Cardiac muscle cell (in vitro differentiated cells and primary cell): ENCODE measurements around the gene ANKFY1. TPM values are rescaled to one million over a fixed set of nuclear protein-coding genes. Genes with fewer than 3 reads are reported as not detected.
"Not testable (repeated sequence)": the region's sequence is repeated elsewhere in the genome, so short reads cannot be mapped to it uniquely, and the experiment has no call there.

Source experiments
- DNase-seq, 2 donors: peaks; one replicate each; pipeline versions ENCODE4 v3.0.0 to v3.0.0-alpha.2; 2010 to 2017; ENCODE audit warnings: low read depth in 1 of 2, low spot score in 1 of 2
- H3K27ac ChIP-seq: fragments of 200-600 bp; sonication (generic); 2 replicates; pipeline ENCODE4 v1.5.1; 2016
- H3K27me3 ChIP-seq: fragments of 200-600 bp; sonication (generic); 2 replicates; pipeline ENCODE4 v1.6.0; 2016; ENCODE audit warnings: control low read depth
- H3K36me3 ChIP-seq: fragments of 200-600 bp; sonication (generic); 2 replicates; pipeline ENCODE4 v1.5.1; 2016; ENCODE audit warnings: control low read depth
- H3K4me1 ChIP-seq: fragments of 200-600 bp; sonication (generic); 2 replicates; pipeline ENCODE4 v1.8.1; 2017; ENCODE audit warnings: low read depth, mild to moderate bottlenecking, mixed run types
- H3K4me3 ChIP-seq: fragments of 200-600 bp; sonication (generic); 2 replicates; pipeline ENCODE4 v1.5.1; 2016; ENCODE audit warnings: mild to moderate bottlenecking
- H3K9me3 ChIP-seq: fragments of 200-600 bp; sonication (generic); 2 replicates; pipeline ENCODE4 v1.5.1; 2017; ENCODE audit warnings: low read depth, mild to moderate bottlenecking, control low read depth
- CTCF ChIP-seq: IDR thresholded peaks from 2 replicates; pipeline ENCODE4 v1.5.1; 2012; ENCODE audit warnings: low read depth, mild to moderate bottlenecking, low read length
- polyA plus RNA-seq: library from polyadenylated mRNA; unstranded; fragments of >200 nt; fragmentation: Nextera tagmentation; extraction: Ambion mirVana; gene quantifications from 2 replicates; pipeline ENCODE4 v1.2.1, GENCODE V29; 2016
- total RNA-seq: library from RNA; depleted of rRNA; stranded (reverse); fragments of >200 nt; gene quantifications from 2 replicates; pipeline ENCODE4 v1.2.3, GENCODE V29; 2016

Gene ANKFY1
- total and polyA plus RNA-seq, 2 experiments from 2014 or later, result 19.5 to 29.0 TPM

GRCh38 chr17:4267402-4267801 is 3.6 kb upstream of the ANKFY1 start:
- Histone ChIP-seq H3K4me1 (peaks cover 15% of the 10 kb centered on the region), H3K27me3 (no peaks in the 10 kb centered on the region), H3K4me3 (no peak overlapping the region), H3K36me3 (no peaks in the 10 kb centered on the region), H3K27ac (no peak overlapping the region), H3K9me3 (no peaks in the 10 kb centered on the region)
- no peak for TF ChIP-seq CTCF
- DNase-seq, result no peak

- Histone ChIP-seq H3K9me3 (no peaks in the 10 kb centered on the region), H3K4me3 (no peak overlapping the region), H3K27me3 (no peaks in the 10 kb centered on the region), H3K4me1 (peaks cover 15% of the 10 kb centered on the region), H3K36me3 (no peaks in the 10 kb centered on the region), H3K27ac (no peak overlapping the region)
- TF ChIP-seq CTCF, result no peak
- no peak for DNase-seq
Measured at GRCh38 chr17:4266550-4266949, 2.8 kb upstream of the ANKFY1 start.

- peak overlapping the region; percentile 91 for H3K4me3 ChIP-seq
- H3K4me1 ChIP-seq, result no peaks in the 10 kb centered on the region
- H3K36me3 ChIP-seq, result no peaks in the 10 kb centered on the region
- TF ChIP-seq CTCF, result no peak
- H3K27me3 ChIP-seq, result no peaks in the 10 kb centered on the region
- peak overlapping the region; percentile 82 for H3K27ac ChIP-seq
- H3K9me3 ChIP-seq, result no peaks in the 10 kb centered on the region
- DNase-seq, result no peak
Measured at GRCh38 chr17:4262703-4263102, 1.1 kb downstream of the ANKFY1 start.

- no peak for TF ChIP-seq CTCF
- Histone ChIP-seq H3K4me1 (no peaks in the 10 kb centered on the region), H3K36me3 (no peaks in the 10 kb centered on the region), H3K4me3 (no peak overlapping the region), H3K9me3 (no peaks in the 10 kb centered on the region), H3K27ac (no peak overlapping the region), H3K27me3 (no peaks in the 10 kb centered on the region)
- DNase-seq, result no peak
Measured at GRCh38 chr17:4261452-4261851, 2.3 kb downstream of the ANKFY1 start.

- no peak for TF ChIP-seq CTCF
- Histone ChIP-seq H3K27me3 (no peaks in the 10 kb centered on the region), H3K36me3 (no peaks in the 10 kb centered on the region), H3K9me3 (no peaks in the 10 kb centered on the region), H3K4me1 (no peaks in the 10 kb centered on the region), H3K4me3 (no peak overlapping the region), H3K27ac (no peak overlapping the region)
- no peak for DNase-seq
Measured at GRCh38 chr17:4258867-4259266, 4.9 kb downstream of the ANKFY1 start.

- Histone ChIP-seq H3K9me3 (no peaks in the 10 kb centered on the region), H3K27me3 (no peaks in the 10 kb centered on the region), H3K27ac (no peak overlapping the region), H3K4me3 (no peak overlapping the region), H3K4me1 (no peaks in the 10 kb centered on the region), H3K36me3 (no peaks in the 10 kb centered on the region)
- no peak for TF ChIP-seq CTCF
- no peak for DNase-seq
Measured at GRCh38 chr17:4256952-4257351, 6.8 kb downstream of the ANKFY1 start.

- not testable (repeated sequence) for H3K4me1 ChIP-seq, H3K27me3 ChIP-seq, H3K9me3 ChIP-seq, H3K27ac ChIP-seq, H3K4me3 ChIP-seq, H3K36me3 ChIP-seq, DNase-seq
Measured at GRCh38 chr17:4255271-4255670, 8.5 kb downstream of the ANKFY1 start.
